NCI-H2029 (cell line): Measurements from ENCODE around the gene ST8SIA2.
"Not testable (repeated sequence)": the region's sequence is repeated elsewhere in the genome, so short reads cannot be mapped to it uniquely, and the experiment has no call there.

Experiments used
- DNase-seq: peaks from one replicate; lab custom pipeline; 2025; lab: John Stamatoyannopoulos, UW

ST8SIA2 gene

DNA sequence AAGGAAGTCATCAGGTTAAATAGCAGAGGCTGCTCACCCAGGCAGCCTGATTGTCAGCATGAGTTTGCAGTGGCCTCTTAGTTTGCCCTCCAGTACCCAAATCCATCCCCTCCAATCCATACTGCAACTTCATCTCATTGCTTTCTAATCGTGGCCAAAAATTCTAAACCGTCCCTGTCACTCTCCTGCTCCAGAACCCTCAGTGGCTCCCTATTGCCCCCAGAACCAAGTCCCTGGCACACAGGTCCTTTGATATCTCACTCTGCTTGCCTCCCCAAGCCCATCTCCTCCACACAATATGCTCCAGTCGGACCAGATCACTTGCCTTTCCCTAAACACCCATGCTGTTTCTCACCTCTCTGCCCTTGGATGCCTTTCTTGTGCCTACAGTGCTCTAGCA is 49.7 kb downstream of the ST8SIA2 start:
- DNase-seq = no peak

DNA sequence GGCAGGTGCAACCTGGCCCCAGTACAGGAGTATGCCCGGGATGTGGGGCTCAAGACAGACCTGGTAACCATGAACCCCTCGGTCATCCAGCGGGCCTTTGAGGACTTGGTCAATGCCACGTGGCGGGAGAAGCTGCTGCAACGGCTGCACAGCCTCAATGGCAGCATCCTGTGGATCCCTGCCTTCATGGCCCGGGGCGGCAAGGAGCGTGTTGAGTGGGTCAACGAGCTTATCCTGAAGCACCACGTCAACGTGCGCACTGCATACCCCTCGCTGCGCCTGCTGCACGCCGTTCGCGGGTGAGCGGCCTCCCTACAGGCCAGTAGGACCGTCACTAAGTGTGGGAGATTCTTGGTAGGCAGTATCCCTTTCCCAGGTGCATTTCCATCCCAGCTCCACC is 51.0 kb downstream of the ST8SIA2 start:
- no peak for DNase-seq

GRCh38 chr15:92448370-92448769 is 54.7 kb downstream of the ST8SIA2 start:
- no peak for DNase-seq

DNA sequence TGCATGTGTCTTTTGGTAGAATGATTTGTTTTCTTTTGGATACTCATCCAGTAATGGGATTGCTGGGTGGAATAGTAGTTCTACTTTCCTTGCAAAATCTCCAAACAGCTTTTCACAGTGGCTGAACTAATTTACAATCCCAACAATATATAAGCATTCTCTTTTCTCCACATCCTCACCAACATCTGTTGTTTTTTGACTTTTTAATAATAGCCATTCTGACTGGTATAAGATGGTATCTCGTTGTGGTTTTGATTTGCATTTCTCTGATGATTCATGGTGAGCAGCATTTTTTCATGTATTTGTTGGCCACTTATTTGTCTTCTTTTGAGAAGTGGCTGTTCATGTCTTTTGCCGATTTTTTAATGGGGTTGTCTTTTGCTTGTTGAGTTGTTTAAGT is 55.8 kb downstream of the ST8SIA2 start:
- no peak for DNase-seq

DNA sequence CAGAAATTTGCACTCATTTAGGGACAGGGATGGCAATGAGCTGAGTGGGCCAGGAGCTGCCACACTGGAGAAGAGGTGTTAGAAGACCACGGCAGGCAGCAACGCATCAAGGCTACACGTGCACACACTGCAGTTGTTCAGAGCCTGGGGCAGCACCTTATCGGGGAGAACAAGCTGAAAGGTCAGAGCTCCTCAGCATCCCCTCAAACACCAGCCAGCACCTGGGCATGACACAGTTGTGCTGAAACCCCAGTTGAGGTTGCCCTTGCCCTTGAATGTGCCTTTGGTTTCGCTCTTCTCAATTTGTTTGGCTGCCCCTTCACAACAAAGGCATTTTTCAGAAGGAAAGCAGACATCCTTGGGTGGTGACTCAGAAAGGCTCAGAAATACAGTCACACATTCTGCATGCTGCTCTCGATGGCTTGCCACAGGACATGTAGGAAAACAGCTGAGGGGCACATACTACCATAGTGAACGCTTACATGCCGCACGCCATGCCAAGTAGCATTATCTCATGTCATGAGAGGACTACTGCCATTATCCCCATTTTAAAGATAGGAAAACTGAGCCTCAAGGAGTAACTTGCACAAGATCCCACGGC is 57.6 kb downstream of the ST8SIA2 start:
- DNase-seq = no peak

DNA sequence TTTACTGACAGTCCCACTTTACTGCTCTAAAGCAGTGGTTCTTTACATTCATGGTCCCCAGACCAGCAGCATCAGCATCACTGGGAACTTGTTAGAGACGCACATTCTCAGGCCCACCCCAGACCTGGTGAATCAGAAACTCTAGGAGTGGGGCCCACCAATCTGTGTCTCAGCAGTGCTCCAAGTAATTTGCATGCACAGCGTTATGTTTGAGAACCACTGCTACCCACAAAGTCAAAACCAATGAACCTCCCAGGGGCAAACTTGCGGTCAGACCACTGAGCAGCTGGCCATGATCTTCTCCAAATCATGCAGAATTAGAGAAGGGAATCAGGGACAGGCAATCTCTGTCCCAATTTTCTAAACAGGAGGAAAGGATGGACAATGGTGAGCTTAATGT is 58.5 kb downstream of the ST8SIA2 start:
- DNase-seq = no peak

- DNase-seq = no peak
Measured at GRCh38 chr15:92453607-92454006, 59.9 kb downstream of the ST8SIA2 start.

GRCh38 chr15:92454555-92455105 is 60.9 kb downstream of the ST8SIA2 start:
- DNase-seq = no peak

- DNase-seq = no peak
Measured at GRCh38 chr15:92455271-92455670, 61.6 kb downstream of the ST8SIA2 start.

- no peak for DNase-seq
Measured at GRCh38 chr15:92457471-92458041, 63.9 kb downstream of the ST8SIA2 start.

GRCh38 chr15:92460023-92460422 is 66.3 kb downstream of the ST8SIA2 start:
- DNase-seq = no peak

DNA sequence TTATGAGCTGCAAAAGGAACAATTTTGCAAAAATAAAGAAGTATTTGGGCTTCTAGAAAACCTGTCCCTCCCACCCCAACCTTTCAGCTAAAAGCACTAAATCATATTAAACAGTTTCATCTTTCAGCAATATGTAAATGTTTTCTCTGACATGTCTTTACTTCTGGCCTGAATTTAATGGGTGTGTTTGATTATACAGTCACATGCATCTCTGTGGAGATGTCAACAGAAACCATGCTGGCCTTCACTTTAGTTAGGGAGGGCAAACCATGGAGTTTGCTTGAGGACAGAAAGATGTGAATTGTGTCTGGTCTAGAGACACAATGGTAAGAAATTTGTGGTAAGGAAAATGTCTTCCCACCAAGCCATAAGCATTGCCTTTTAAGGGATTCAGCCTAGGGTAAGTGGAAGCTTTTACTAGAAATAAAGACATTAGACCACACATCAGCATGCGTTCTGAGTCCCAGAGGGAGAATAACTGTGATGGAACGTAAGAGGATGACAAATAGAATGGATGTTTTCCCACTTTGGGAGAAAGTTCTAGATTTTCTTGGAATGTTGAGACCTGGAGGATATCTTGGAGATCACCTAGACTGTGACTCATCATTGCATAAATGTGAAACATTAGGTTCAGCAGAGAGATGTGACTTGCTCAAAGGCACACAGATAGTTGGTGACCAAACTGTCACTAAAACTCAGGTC is 68.9 kb downstream of the ST8SIA2 start:
- no peak for DNase-seq

DNA sequence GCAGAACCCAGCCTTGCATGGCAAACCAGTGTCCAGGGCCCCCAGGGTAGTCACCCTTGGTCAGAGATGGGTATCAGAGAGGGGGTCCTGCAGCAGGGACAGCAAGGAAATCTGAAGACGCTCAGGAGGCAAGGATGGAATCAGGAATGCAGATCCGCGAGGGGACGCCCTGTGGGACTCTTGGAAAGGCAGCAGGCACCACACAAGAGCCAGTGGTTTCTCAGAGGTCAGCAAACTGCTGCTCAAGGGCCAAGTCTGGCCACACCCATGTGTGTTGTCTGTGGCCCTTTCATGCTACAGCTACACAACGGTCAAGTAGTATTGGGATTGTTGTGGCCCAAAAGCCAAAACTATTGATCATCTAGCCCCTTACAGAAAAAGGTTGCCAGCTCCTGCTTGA is 69.7 kb downstream of the ST8SIA2 start:
- DNase-seq = no peak

GRCh38 chr15:92463826-92464225 is 70.1 kb downstream of the ST8SIA2 start:
- no peak for DNase-seq

DNA sequence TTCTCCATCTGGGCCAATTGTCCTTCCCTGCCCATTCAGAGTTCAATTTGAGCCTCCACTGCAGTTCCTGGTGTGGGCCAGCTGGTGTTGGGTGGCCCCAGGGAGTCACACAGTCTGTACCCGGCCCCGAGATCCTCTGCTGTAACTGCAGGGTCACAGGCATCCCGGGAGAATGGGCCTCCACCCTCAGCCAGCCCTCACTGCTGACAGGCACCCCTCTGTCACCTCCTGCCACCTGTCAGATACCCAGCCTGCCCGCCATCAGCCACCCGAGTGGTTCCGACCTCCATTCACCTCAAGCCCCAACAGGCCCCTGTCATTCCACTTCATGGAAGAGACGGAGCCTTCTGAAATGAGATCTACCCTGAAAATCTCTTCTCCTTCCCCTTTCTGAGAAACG is 73.2 kb downstream of the ST8SIA2 start:
- no peak for DNase-seq

DNA sequence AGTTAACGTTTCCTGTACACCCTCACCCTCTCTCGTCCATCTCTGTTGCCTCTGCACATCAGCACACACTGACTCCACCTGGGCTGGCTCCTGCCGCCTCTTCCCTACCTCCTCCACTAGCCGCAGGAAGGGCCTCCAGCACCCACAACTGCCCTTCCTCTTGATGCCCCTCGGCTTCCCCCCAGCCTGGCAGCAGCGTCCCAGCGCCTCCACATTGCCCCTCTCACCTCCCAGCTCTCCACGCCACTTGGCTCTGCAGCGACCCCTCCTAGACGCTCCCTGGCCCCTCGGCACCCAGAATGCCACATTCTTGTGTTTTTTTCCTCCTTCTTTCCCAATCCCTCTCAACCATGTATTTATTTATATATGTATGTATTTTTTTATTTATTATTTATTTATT is 73.6 kb downstream of the ST8SIA2 start:
- no peak for DNase-seq

- DNase-seq = no peak
Measured at GRCh38 chr15:92468991-92469390, 75.3 kb downstream of the ST8SIA2 start.

- no peak for DNase-seq
Measured at GRCh38 chr15:92471288-92471687, 77.6 kb downstream of the ST8SIA2 start.

DNA sequence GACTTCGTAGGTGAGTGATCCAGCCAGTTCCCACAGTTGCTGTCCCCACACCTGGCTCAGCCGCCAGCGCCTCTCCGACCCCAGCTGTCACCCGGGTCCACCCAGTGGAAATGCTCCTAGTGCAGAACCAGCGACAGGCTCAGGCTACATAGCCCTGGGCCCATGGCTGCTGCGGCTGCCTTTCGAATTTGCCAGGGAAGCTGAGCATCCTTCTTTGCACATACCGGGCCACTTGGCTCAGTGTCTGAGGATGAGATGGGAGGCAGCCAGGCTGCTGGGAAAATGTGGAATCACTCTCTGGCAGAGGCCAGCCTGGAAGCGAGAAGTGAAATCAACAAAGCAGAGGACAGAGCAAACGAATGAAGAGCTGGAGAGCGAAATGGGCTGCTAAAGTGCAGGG is 80.1 kb downstream of the ST8SIA2 start:
- no peak for DNase-seq

DNA sequence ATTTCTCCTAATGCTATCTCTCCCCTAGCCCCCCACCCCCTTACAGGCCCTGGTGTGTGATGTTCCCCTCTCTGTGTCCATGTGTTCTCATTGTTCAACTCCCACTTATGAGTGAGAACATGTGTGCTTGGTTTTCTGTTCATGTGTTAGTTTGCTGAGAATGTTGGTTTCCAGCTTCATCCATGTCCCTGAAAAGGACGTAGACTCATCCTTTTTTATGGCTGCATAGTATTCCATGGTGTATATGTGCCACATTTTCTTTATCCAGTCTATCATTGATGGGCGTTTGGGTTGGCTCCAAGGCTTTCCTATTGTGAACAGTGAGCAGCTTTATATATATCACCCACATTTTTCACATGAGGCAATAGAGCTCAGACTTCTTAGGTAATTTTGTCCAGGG is 86.0 kb downstream of the ST8SIA2 start:
- DNase-seq = not testable (repeated sequence)

DNA sequence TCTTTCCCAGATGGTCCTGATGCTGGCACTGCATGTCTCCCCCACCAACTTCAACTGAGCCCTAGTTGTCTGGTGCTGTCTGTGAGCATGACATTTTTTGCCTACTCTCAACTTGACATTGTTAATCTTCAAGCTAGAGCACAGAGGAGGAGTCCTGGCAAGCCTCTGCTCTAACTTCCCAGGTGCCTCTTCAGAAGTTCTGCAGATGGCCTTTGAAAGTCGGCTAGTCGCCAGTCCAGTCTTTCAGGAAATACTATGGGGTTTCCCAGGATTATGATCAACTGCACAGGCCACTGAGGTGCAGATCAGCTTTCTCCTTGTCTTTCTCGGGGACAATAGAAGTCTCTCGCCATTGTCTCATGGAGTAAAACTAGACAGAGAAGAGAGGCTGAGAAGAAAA is 86.7 kb downstream of the ST8SIA2 start:
- no peak for DNase-seq

DNA sequence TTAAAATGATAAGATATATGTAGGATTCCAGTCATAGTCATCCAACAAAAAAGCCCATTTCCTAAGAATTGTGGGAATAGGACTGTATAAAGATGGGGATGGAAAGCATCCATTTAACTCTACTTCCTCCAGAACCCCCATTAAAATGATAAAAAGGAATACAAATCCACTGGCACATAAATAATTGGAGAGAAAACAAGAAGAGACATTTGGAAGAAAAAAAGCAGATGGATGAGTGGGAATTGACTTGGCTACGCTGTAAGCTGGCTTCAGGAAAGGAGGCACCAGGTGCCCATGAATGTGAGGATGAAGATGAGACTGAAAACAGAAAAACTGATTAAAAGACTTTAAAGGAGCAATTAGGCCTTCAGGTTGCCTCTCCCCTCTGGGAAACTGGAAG is 91.8 kb downstream of the ST8SIA2 start:
- DNase-seq = no peak

GRCh38 chr15:92492551-92493115 is 99.0 kb downstream of the ST8SIA2 start:
- DNase-seq = no peak
